Lower leg skin (tissue), 3 donors: ENCODE results near the gene SMARCA2.

ENCODE experiments used
- POLR2A ChIP-seq, 2 donors: fragments of 450-650 bp; IDR thresholded peaks; one replicate each; pipeline ENCODE4 v1.6.1; 2016 to 2017; ENCODE audit warnings: antibody characterized with exemption in 2 of 2, mild to moderate bottlenecking in 1 of 2, moderate library complexity in 1 of 2
- TF ChIP-seq, protein P1 (sequence below), 3 donors: fragments of 450-650 bp; IDR thresholded peaks; one replicate each; pipeline ENCODE4 v1.5.1; 2016; ENCODE audit warnings: antibody characterized with exemption in 3 of 3, mild to moderate bottlenecking in 3 of 3, moderate library complexity in 2 of 3

DNA sequence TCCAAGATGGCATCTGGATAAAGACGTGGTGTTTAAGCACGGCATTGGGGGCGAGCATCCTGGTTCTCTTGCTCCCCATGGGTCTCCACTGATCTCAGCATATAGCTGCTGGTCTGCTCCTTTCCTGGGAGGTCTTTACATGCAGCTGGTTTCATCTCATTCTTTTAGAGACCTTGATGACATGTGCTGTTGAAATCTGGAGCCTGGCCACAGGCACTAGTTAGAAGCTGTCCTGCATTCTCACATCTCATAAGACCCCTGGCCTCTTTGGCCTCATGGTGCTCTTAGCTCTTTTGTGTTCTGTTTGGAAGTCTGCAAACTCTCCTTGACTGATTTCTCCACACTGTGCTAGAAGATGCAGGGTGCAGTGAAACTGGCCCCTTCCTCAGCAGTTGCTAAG is 113.0 kb downstream of the SMARCA2 start:
- TF ChIP-seq, protein P1, sequence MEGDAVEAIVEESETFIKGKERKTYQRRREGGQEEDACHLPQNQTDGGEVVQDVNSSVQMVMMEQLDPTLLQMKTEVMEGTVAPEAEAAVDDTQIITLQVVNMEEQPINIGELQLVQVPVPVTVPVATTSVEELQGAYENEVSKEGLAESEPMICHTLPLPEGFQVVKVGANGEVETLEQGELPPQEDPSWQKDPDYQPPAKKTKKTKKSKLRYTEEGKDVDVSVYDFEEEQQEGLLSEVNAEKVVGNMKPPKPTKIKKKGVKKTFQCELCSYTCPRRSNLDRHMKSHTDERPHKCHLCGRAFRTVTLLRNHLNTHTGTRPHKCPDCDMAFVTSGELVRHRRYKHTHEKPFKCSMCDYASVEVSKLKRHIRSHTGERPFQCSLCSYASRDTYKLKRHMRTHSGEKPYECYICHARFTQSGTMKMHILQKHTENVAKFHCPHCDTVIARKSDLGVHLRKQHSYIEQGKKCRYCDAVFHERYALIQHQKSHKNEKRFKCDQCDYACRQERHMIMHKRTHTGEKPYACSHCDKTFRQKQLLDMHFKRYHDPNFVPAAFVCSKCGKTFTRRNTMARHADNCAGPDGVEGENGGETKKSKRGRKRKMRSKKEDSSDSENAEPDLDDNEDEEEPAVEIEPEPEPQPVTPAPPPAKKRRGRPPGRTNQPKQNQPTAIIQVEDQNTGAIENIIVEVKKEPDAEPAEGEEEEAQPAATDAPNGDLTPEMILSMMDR (IDR thresholded peaks at IDR 0.05) = no peak
- TF ChIP-seq POLR2A (IDR thresholded peaks at IDR 0.05) = no peak
